Fibroblast of the aortic adventitia (primary cell): ENCODE results near the gene INSR. TPM values are rescaled to one million over a fixed set of nuclear protein-coding genes. Genes with fewer than 3 reads are reported as not detected.

Experiments used
- DNase-seq: peaks from one replicate; pipeline ENCODE4 v3.0.0-alpha.2; 2010; ENCODE audit warnings: low read depth
- H3K4me3 ChIP-seq: 2 replicates; pipeline ENCODE4 v1.5.1; 2011; ENCODE audit warnings: low read depth, mild to moderate bottlenecking, control low read depth, low read length, moderate library complexity
- CTCF ChIP-seq: IDR thresholded peaks from 2 replicates; pipeline ENCODE4 v1.5.1; 2011; ENCODE audit warnings: mild to moderate bottlenecking, low read length, control low read depth, inconsistent platforms; ENCODE audit not compliant: insufficient read depth
- total RNA-seq: library from RNA; depleted of rRNA; stranded (reverse); fragments of >200 nt; gene quantifications from 2 replicates; pipeline ENCODE4 v1.2.3, GENCODE V29; 2012; ENCODE audit warnings: low replicate concordance

Gene INSR
- total RNA-seq, 1 donor: 13.2 TPM

GRCh38 chr19:7333198-7334118, 39.2 kb upstream of the INSR start:
- TF ChIP-seq CTCF: no peak
- H3K4me3 ChIP-seq: no peak overlapping the region
- peak; percentile 30 for DNase-seq

- DNase-seq: no peak
- no peak overlapping the region for H3K4me3 ChIP-seq
- TF ChIP-seq CTCF: no peak
Observed at GRCh38 chr19:7331446-7331845, 37.2 kb upstream of the INSR start.

- no peak for DNase-seq
- H3K4me3 ChIP-seq: no peak overlapping the region
- TF ChIP-seq CTCF: no peak
Observed at GRCh38 chr19:7328647-7329046, 34.4 kb upstream of the INSR start.

GRCh38 chr19:7327802-7328201, 33.6 kb upstream of the INSR start:
- no peak for DNase-seq
- TF ChIP-seq CTCF: no peak
- H3K4me3 ChIP-seq: no peak overlapping the region

- peak; percentile 15 for DNase-seq
- no peak overlapping the region for H3K4me3 ChIP-seq
- peak; percentile 34 for TF ChIP-seq CTCF
Observed at GRCh38 chr19:7326105-7326877, 32.1 kb upstream of the INSR start.

GRCh38 chr19:7318176-7318575, 24.0 kb upstream of the INSR start:
- TF ChIP-seq CTCF: no peak
- no peak for DNase-seq
- no peak overlapping the region for H3K4me3 ChIP-seq
